Retinal pigment epithelial cell (primary cell): ENCODE results near the gene CACNG8.

Experiments used
- DNase-seq: peaks from one replicate; pipeline ENCODE4 v3.0.0-alpha.2; 2010; ENCODE audit warnings: low read depth
- H3K4me3 ChIP-seq: 2 replicates; pipeline ENCODE4 v1.5.1; 2011; ENCODE audit warnings: mild to moderate bottlenecking, low read length, control low read depth, moderate library complexity
- TF ChIP-seq, protein P1 (sequence below): conservative IDR thresholded peaks from 2 replicates; pipeline ENCODE4 v1.5.1; 2011; ENCODE audit warnings: low read depth, low read length, control low read depth, inconsistent platforms

Gene CACNG8

GRCh38 chr19:53961523-53962356 is 997 bp upstream of the CACNG8 start:
- DNase-seq, result no peak
- TF ChIP-seq, protein P1, sequence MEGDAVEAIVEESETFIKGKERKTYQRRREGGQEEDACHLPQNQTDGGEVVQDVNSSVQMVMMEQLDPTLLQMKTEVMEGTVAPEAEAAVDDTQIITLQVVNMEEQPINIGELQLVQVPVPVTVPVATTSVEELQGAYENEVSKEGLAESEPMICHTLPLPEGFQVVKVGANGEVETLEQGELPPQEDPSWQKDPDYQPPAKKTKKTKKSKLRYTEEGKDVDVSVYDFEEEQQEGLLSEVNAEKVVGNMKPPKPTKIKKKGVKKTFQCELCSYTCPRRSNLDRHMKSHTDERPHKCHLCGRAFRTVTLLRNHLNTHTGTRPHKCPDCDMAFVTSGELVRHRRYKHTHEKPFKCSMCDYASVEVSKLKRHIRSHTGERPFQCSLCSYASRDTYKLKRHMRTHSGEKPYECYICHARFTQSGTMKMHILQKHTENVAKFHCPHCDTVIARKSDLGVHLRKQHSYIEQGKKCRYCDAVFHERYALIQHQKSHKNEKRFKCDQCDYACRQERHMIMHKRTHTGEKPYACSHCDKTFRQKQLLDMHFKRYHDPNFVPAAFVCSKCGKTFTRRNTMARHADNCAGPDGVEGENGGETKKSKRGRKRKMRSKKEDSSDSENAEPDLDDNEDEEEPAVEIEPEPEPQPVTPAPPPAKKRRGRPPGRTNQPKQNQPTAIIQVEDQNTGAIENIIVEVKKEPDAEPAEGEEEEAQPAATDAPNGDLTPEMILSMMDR, result no peak
- H3K4me3 ChIP-seq, result no peak overlapping the region

DNA sequence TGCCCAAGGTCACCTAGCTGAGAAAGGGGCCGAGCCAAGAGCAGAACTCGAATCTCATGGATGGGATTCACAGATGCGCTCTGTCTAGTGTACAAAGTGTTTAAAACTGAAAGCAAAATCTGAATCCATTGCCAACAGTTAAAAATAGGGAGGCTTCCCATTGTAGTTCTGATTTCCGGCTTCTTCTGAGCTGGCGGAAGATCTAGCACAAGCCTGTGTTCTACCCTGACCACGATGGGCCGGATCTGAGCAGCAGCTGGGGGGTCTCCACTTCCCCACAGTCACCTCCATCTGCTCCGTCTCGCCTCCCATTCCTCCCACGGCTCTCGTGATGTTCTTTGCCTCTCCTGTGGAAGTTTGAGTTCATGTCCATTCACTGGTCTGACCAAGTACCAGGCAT is 2.4 kb downstream of the CACNG8 start:
- TF ChIP-seq, protein P1, result no peak
- no peak for DNase-seq
- no peak overlapping the region for H3K4me3 ChIP-seq

DNA sequence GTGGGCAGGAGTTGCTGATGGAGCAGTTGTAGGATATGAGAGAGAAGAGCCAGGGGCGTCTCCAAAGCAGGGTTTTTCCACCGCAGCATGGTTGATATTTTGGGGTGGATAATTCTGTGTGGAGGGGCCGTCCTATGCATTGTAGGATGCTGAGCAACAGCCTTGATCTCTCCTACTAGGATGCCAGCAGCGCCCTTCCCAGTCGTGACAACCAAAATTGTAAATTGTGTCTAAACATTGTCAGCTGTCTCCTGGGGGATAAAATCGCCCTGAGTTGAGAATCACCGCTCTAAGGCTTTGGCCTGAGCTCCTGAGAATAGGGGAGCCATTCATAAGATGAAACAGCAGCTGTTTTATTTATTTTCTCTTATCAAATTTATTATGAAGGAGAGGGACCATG is 4.2 kb downstream of the CACNG8 start:
- TF ChIP-seq, protein P1, result no peak
- DNase-seq, result no peak
- no peak overlapping the region for H3K4me3 ChIP-seq

- no peak overlapping the region for H3K4me3 ChIP-seq
- TF ChIP-seq, protein P1, result no peak
- DNase-seq, result no peak
Measured at GRCh38 chr19:53969366-53969765, 6.6 kb downstream of the CACNG8 start.

GRCh38 chr19:53971673-53972072 is 8.9 kb downstream of the CACNG8 start:
- DNase-seq, result no peak
- TF ChIP-seq, protein P1, result no peak
- H3K4me3 ChIP-seq, result no peak overlapping the region

DNA sequence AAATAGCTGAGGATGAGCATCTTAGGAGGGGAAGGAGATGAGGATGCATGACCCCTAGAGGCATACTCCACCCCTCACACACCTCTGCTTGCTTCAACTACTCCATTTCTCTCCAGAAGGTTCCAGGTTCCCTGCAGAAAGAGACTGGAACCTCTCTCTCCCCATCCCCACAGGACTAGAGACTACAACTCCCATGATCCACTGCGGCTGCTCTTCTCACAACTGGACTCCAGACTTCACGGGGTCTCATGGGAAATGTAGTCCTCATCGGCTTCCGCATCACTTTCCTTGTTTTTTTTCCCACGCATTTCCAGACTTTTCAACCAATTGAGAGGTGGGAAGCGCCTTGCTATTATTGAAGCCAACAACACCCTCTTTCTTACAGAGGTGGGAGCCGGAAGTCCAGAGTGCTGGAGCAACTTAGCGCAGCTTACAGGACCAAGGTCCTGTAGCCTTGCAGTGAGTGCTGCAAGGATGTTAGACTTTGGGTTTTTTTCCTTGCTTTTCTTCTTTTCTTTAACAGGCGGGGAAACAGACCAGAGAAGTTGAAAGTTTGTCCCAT is 14.8 kb downstream of the CACNG8 start:
- H3K4me3 ChIP-seq, result no peak overlapping the region
- DNase-seq, result no peak
- TF ChIP-seq, protein P1, result no peak
